WTC11 (cell line): ENCODE measurements around the gene SAYSD1. TPM values are rescaled to one million over a fixed set of nuclear protein-coding genes. Genes with fewer than 3 reads are reported as not detected.

Source experiments
- ATAC-seq: fragments of 200-7000 bp; cut with Tn5 transposase; 2 replicates; pipeline ENCODE4 v1.10.0; 2021; ENCODE audit warnings: mild to moderate bottlenecking, moderate library complexity
- CTCF ChIA-PET: fragments of 300-600 bp; sonication (Branson Sonifier 250); formaldehyde crosslinking; loops from one replicate; lab custom pipeline; 2021; ENCODE audit warnings: antibody characterized with exemption; lab: Charles Lee
- POLR2A ChIA-PET: fragments of 350-600 bp; sonication (Branson Sonifier 250); formaldehyde crosslinking; loops from one replicate; lab custom pipeline; 2021; ENCODE audit warnings: antibody characterized with exemption; lab: Charles Lee
- DNase-seq: peaks from one replicate; pipeline ENCODE4 v3.0.0; 2021; ENCODE audit warnings: low spot score
- H3K27ac Mint-ChIP-seq: 2 replicates; pipeline ENCODE4 v1.8.0; 2021; ENCODE audit warnings: mixed read lengths
- H3K27me3 Mint-ChIP-seq: 2 replicates; pipeline ENCODE4 v1.8.0; 2021; ENCODE audit warnings: low read depth, mild to moderate bottlenecking, moderate library complexity, mixed read lengths
- H3K36me3 Mint-ChIP-seq: 2 replicates; pipeline ENCODE4 v1.8.0; 2021; ENCODE audit warnings: mixed read lengths
- H3K4me1 Mint-ChIP-seq: 2 replicates; pipeline ENCODE4 v1.8.0; 2022; ENCODE audit warnings: mixed read lengths
- H3K4me3 Mint-ChIP-seq: 2 replicates; pipeline ENCODE4 v1.8.0; 2021; ENCODE audit warnings: mild to moderate bottlenecking, moderate library complexity, mixed read lengths
- H3K9me3 Mint-ChIP-seq: 2 replicates; pipeline ENCODE4 v1.8.0; 2021; ENCODE audit warnings: mixed read lengths
- ATF3 ChIP-seq: sonication (generic); formaldehyde crosslinking; conservative IDR thresholded peaks from 2 replicates; pipeline ENCODE4 v1.8.1; 2022; ENCODE audit warnings: mild to moderate bottlenecking, missing genetic modification reagents
- CDX4 ChIP-seq: fragments of 250-450 bp; sonication (Bioruptor Pico); IDR thresholded peaks from 2 replicates; pipeline ENCODE4 v1.9.0; 2021; ENCODE audit warnings: moderate library complexity, mild to moderate bottlenecking, inconsistent platforms, borderline replicate concordance
- FOXP4 ChIP-seq: sonication (generic); formaldehyde crosslinking; IDR thresholded peaks from 2 replicates; pipeline ENCODE4 v1.8.0; 2022; ENCODE audit warnings: mild to moderate bottlenecking, missing genetic modification reagents
- KAT7 ChIP-seq: sonication (generic); formaldehyde crosslinking; IDR thresholded peaks from 2 replicates; pipeline ENCODE4 v1.8.1; 2023; ENCODE audit warnings: missing genetic modification reagents, mild to moderate bottlenecking, borderline replicate concordance
- NFYB ChIP-seq: sonication (generic); formaldehyde crosslinking; conservative IDR thresholded peaks from 2 replicates; pipeline ENCODE4 v1.8.0; 2022; ENCODE audit warnings: low read depth, missing genetic modification reagents
- PRRX2 ChIP-seq: fragments of 250-450 bp; sonication (Bioruptor Pico); IDR thresholded peaks from 2 replicates; pipeline ENCODE4 v1.8.0; 2021; ENCODE audit warnings: mild to moderate bottlenecking
- ZNF232 ChIP-seq: sonication (generic); formaldehyde crosslinking; IDR thresholded peaks from 2 replicates; pipeline ENCODE4 v1.8.0; 2022; ENCODE audit warnings: mild to moderate bottlenecking, missing genetic modification reagents
- ZNF263 ChIP-seq: sonication (generic); formaldehyde crosslinking; IDR thresholded peaks from 2 replicates; pipeline ENCODE4 v1.8.1; 2022; ENCODE audit warnings: low read depth, mild to moderate bottlenecking, moderate library complexity, missing genetic modification reagents
- ZNF396 ChIP-seq: fragments of 250-450 bp; sonication (Bioruptor Pico); IDR thresholded peaks from 2 replicates; pipeline ENCODE4 v1.8.0; 2021; ENCODE audit warnings: mild to moderate bottlenecking, moderate library complexity, borderline replicate concordance
- ZNF512 ChIP-seq: sonication (generic); formaldehyde crosslinking; IDR thresholded peaks from 2 replicates; pipeline ENCODE4 v1.8.1; 2022; ENCODE audit warnings: missing genetic modification reagents, borderline replicate concordance
- ZNF532 ChIP-seq: fragments of 250-450 bp; sonication (Bioruptor Pico); IDR thresholded peaks from 2 replicates; pipeline ENCODE4 v1.9.0; 2021; ENCODE audit warnings: mild to moderate bottlenecking, borderline replicate concordance
- total RNA-seq: library from RNA; stranded (reverse); gene quantifications from 3 replicates; pipeline ENCODE4 v1.2.3, GENCODE V29; 2021
- TF ChIP-seq, protein P1 (sequence below): sonication (generic); formaldehyde crosslinking; IDR thresholded peaks from 2 replicates; pipeline ENCODE4 v1.8.0; 2023; ENCODE audit warnings: missing genetic modification reagents, mild to moderate bottlenecking, borderline replicate concordance
- TF ChIP-seq, protein P2 (sequence below): sonication (generic); formaldehyde crosslinking; IDR thresholded peaks from 2 replicates; pipeline ENCODE4 v1.8.0; 2023; ENCODE audit warnings: missing genetic modification reagents
- TF ChIP-seq, protein P3 (sequence below): sonication (generic); formaldehyde crosslinking; IDR thresholded peaks from 2 replicates; pipeline ENCODE4 v1.8.1; 2022; ENCODE audit warnings: low read depth, mild to moderate bottlenecking, moderate library complexity, missing genetic modification reagents, borderline replicate concordance

SAYSD1 gene
- total RNA-seq, 1 experiment from 2014 or later, result 7.4 TPM

DNA sequence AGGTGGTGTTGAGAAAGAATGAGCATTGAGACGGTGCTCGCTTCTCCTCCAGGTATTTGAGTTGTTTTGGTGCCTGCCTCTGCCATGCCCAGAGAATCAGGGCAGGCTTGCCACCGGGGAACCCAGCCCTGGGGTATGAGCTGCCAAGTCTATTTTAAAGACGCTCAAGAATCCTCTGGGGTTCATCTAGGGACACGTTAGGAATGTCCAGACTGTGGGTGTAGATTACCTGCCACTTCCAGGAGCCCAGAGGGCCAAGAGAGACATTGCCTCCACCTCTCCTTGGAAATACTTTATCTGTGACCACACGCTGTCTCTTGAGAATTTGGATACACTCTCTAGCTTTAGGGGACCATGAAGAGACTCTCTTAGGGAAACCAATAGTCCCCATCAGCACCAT, 28.3 kb downstream of the SAYSD1 start:
- H3K27ac Mint-ChIP-seq, result no peak overlapping the region
- H3K27me3 Mint-ChIP-seq, result no peaks in the 10 kb centered on the region; the same call in 1 of the 2 replicates
- H3K36me3 Mint-ChIP-seq, result no peaks in the 10 kb centered on the region
- ChIA-PET CTCF (interaction anchor here (3.1 to 3.4 kb wide), 2 partner anchors 15 to 90 kb away, joined by 52 to 87 read pairs; no protein-coding TSS in a partner anchor), POLR2A (no interaction called here)
- DNase-seq (no peak), ATAC-seq (no peak)
- TF ChIP-seq NFYB (CRISPR knock-in tag) (no peak), CDX4 (no peak), KAT7 (CRISPR knock-in tag) (no peak), ZNF512 (CRISPR knock-in tag) (no peak), ZNF396 (CRISPR knock-in tag) (no peak), ATF3 (CRISPR knock-in tag) (no peak), ZNF532 (CRISPR knock-in tag) (no peak), PRRX2 (CRISPR knock-in tag) (no peak), ZNF232 (CRISPR knock-in tag) (no peak), ZNF263 (no peak), FOXP4 (CRISPR knock-in tag) (no peak)
- TF ChIP-seq, protein P1, sequence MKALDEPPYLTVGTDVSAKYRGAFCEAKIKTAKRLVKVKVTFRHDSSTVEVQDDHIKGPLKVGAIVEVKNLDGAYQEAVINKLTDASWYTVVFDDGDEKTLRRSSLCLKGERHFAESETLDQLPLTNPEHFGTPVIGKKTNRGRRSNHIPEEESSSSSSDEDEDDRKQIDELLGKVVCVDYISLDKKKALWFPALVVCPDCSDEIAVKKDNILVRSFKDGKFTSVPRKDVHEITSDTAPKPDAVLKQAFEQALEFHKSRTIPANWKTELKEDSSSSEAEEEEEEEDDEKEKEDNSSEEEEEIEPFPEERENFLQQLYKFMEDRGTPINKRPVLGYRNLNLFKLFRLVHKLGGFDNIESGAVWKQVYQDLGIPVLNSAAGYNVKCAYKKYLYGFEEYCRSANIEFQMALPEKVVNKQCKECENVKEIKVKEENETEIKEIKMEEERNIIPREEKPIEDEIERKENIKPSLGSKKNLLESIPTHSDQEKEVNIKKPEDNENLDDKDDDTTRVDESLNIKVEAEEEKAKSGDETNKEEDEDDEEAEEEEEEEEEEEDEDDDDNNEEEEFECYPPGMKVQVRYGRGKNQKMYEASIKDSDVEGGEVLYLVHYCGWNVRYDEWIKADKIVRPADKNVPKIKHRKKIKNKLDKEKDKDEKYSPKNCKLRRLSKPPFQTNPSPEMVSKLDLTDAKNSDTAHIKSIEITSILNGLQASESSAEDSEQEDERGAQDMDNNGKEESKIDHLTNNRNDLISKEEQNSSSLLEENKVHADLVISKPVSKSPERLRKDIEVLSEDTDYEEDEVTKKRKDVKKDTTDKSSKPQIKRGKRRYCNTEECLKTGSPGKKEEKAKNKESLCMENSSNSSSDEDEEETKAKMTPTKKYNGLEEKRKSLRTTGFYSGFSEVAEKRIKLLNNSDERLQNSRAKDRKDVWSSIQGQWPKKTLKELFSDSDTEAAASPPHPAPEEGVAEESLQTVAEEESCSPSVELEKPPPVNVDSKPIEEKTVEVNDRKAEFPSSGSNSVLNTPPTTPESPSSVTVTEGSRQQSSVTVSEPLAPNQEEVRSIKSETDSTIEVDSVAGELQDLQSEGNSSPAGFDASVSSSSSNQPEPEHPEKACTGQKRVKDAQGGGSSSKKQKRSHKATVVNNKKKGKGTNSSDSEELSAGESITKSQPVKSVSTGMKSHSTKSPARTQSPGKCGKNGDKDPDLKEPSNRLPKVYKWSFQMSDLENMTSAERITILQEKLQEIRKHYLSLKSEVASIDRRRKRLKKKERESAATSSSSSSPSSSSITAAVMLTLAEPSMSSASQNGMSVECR, result no peak
- TF ChIP-seq, protein P2, sequence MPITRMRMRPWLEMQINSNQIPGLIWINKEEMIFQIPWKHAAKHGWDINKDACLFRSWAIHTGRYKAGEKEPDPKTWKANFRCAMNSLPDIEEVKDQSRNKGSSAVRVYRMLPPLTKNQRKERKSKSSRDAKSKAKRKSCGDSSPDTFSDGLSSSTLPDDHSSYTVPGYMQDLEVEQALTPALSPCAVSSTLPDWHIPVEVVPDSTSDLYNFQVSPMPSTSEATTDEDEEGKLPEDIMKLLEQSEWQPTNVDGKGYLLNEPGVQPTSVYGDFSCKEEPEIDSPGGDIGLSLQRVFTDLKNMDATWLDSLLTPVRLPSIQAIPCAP (CRISPR knock-in tag), result no peak
- TF ChIP-seq, protein P3, sequence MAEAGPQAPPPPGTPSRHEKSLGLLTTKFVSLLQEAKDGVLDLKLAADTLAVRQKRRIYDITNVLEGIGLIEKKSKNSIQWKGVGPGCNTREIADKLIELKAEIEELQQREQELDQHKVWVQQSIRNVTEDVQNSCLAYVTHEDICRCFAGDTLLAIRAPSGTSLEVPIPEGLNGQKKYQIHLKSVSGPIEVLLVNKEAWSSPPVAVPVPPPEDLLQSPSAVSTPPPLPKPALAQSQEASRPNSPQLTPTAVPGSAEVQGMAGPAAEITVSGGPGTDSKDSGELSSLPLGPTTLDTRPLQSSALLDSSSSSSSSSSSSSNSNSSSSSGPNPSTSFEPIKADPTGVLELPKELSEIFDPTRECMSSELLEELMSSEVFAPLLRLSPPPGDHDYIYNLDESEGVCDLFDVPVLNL, result no peak
- H3K4me3 Mint-ChIP-seq, result no peak overlapping the region
- H3K4me1 Mint-ChIP-seq, result peaks cover 42% of the 10 kb centered on the region
- H3K9me3 Mint-ChIP-seq, result no peaks in the 10 kb centered on the region
